Common myeloid progenitor, CD34-positive (primary cell): ENCODE data around the gene MOAP1.
"Not testable (repeated sequence)": the region's sequence is repeated elsewhere in the genome, so short reads cannot be mapped to it uniquely, and the experiment has no call there.

ENCODE experiments used
- CTCF ChIA-PET: fragments of 350-600 bp; sonication (Branson Sonifier 250); formaldehyde crosslinking; loops from one replicate; lab custom pipeline; 2021; ENCODE audit warnings: antibody characterized with exemption; lab: Charles Lee
- POLR2A ChIA-PET: fragments of 350-600 bp; sonication (Branson Sonifier 250); formaldehyde crosslinking; loops from one replicate; lab custom pipeline; 2021; ENCODE audit warnings: antibody characterized with exemption; lab: Charles Lee
- DNase-seq, 3 donors: peaks; one replicate each; pipeline versions ENCODE4 v3.0.0 to v3.0.0-alpha.2; 2013
- H3K27ac ChIP-seq, 2 experiments: 1 replicate in 1 of 2; 2 replicates in 1 of 2; pipeline ENCODE4 v1.7.0; 2013; ENCODE audit warnings: inconsistent platforms in 2 of 2, low read length in 2 of 2, mild to moderate bottlenecking in 2 of 2, low read depth in 1 of 2, moderate library complexity in 1 of 2; ENCODE audit not compliant: severe bottlenecking in 2 of 2, insufficient read depth in 1 of 2, poor library complexity in 1 of 2
- H3K27me3 ChIP-seq, 5 experiments: replicated peaks in 2 of 5; 1 replicate in 3 of 5; 2 replicates in 2 of 5; pipeline versions ENCODE4 v1.6.1 to v1.7.0; 2013; ENCODE audit warnings: low read length in 4 of 5, mild to moderate bottlenecking in 2 of 5, moderate library complexity in 2 of 5, inconsistent platforms in 1 of 5; ENCODE audit not compliant: insufficient read depth in 5 of 5, control insufficient read depth in 4 of 5
- H3K36me3 ChIP-seq, 4 experiments: 1 replicate in 2 of 4; 2 replicates in 2 of 4; pipeline versions ENCODE4 v1.6.1 to v1.7.0; 2013; ENCODE audit warnings: low read length in 3 of 4, control low read depth in 1 of 4, mild to moderate bottlenecking in 1 of 4; ENCODE audit not compliant: control insufficient read depth in 4 of 4, insufficient read depth in 4 of 4
- H3K4me1 ChIP-seq, 4 experiments: 1 replicate in 3 of 4; 2 replicates in 1 of 4; pipeline versions ENCODE4 v1.6.1 to v1.7.1; 2013; ENCODE audit warnings: low read length in 3 of 4, mild to moderate bottlenecking in 3 of 4, control low read depth in 1 of 4, inconsistent platforms in 1 of 4, moderate library complexity in 1 of 4; ENCODE audit not compliant: control insufficient read depth in 4 of 4, insufficient read depth in 4 of 4; ENCODE audit errors: control extremely low read depth in 1 of 4
- H3K4me3 ChIP-seq, 7 experiments: 1 replicate in 4 of 7; 2 replicates in 3 of 7; pipeline versions ENCODE4 v1.5.1 to v1.7.0; 2013; ENCODE audit warnings: mild to moderate bottlenecking in 7 of 7, low read length in 6 of 7, moderate library complexity in 6 of 7, inconsistent platforms in 2 of 7, low read depth in 2 of 7, control low read depth in 1 of 7; ENCODE audit not compliant: insufficient read depth in 4 of 7, control insufficient read depth in 1 of 7; ENCODE audit errors: extremely low read depth in 1 of 7
- H3K9me3 ChIP-seq, 5 experiments: 1 replicate in 4 of 5; 2 replicates in 1 of 5; pipeline versions ENCODE4 v1.6.1 to v1.7.1; 2013; ENCODE audit warnings: low read length in 4 of 5, mild to moderate bottlenecking in 2 of 5, inconsistent platforms in 1 of 5, low read depth in 1 of 5, moderate library complexity in 1 of 5; ENCODE audit not compliant: control insufficient read depth in 4 of 5, insufficient read depth in 2 of 5; ENCODE audit errors: control extremely low read depth in 1 of 5
- WGBS: methylation state at CpG from one replicate; pipeline ENCODE4 v1.1.5; 2013; ENCODE audit not compliant: insufficient coverage; 5-methylcytosine and 5-hydroxymethylcytosine counted together

Gene MOAP1

DNA sequence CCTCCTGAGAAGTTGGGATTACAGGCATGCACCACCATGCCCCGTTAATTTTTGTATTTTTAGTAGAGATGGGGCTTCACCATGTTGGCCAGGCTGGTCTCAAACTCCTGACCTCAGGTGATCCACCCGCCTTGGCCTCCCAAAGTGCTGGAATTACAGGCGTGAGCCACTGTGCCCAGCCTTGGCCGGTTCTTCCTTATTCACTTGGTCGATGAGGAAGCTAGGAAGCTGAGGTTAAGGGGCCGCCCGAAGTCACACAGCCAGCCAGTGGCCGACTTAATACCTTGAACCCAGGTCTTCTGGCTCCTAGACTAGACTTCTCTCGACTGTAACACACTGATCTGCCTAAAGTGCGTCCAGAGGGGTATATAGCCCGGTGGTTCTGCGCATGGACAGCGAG, 48.2 kb downstream of the MOAP1 start:
- H3K36me3 ChIP-seq, H3K9me3 ChIP-seq, H3K4me3 ChIP-seq, POLR2A ChIA-PET, H3K27me3 ChIP-seq, H3K4me1 ChIP-seq, DNase-seq, H3K27ac ChIP-seq: not testable (repeated sequence)
- whole genome bisulfite sequencing = 78% methylated on average over 12 of the region's 13 CpGs
- CTCF ChIA-PET = interaction anchor here (0.6 to 13.2 kb wide), 2 partner anchors 13 to 20 kb away, joined by 4 to 225 read pairs; partner anchors contain the start of gene ITPK1

DNA sequence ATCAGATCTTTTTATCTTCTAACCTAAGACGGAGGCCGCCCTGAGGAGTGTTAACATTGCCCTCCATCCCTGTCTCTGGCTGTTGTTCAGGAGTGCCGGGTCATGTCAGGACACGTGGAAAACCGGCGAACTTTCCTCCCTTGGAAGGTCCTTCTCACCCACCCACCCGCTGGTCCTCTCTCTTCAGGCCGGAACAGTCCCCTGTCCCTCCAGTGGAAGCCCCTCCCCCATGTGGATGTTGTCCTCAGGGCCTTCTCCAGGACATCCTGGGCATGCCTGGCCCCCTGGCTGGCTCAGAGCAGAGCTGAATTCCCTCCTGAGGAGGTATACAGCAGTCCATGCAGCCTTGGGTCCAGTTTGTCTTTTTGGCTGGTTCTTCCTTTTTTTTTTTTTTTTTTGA, 48.7 kb downstream of the MOAP1 start:
- Histone ChIP-seq H3K27me3 (no peaks in the 10 kb centered on the region), H3K36me3 (no peaks in the 10 kb centered on the region), H3K4me1 (no peaks in the 10 kb centered on the region), H3K9me3 (no peaks in the 10 kb centered on the region), H3K4me3 (no peak overlapping the region), H3K27ac (no peak overlapping the region)
- ChIA-PET CTCF (interaction anchor here (0.6 to 13.2 kb wide), 2 partner anchors 12 to 20 kb away, joined by 4 to 225 read pairs; partner anchors contain the start of gene ITPK1), POLR2A (no interaction called here)
- 100% methylated on average over 3 of the region's 8 CpGs for WGBS
- no peak for DNase-seq

- no peaks in the 10 kb centered on the region for H3K4me1 ChIP-seq
- no peak overlapping the region for H3K27ac ChIP-seq
- no peak overlapping the region for H3K4me3 ChIP-seq
- no peaks in the 10 kb centered on the region for H3K9me3 ChIP-seq
- 93% methylated on average over 4 of the region's 5 CpGs for WGBS
- H3K36me3 ChIP-seq = no peaks in the 10 kb centered on the region
- CTCF ChIA-PET = interaction anchor here (13.2 kb wide), 1 partner anchor 19 kb away, joined by 225 read pairs; the partner anchor contains the start of gene ITPK1
- POLR2A ChIA-PET = no interaction called here
- no peak for DNase-seq
- no peaks in the 10 kb centered on the region for H3K27me3 ChIP-seq
Observed at GRCh38 chr14:93135399-93135798, 49.3 kb downstream of the MOAP1 start.

- Histone ChIP-seq H3K36me3 (no peaks in the 10 kb centered on the region), H3K27ac (no peak overlapping the region), H3K9me3 (no peaks in the 10 kb centered on the region), H3K4me1 (no peaks in the 10 kb centered on the region), H3K27me3 (no peaks in the 10 kb centered on the region), H3K4me3 (no peak overlapping the region)
- CTCF ChIA-PET = interaction anchor here (0.8 to 13.2 kb wide), 12 partner anchors 10 to 187 kb away, joined by 3 to 225 read pairs (median 8); partner anchors contain the start of gene ITPK1
- 93% methylated on average over 5 of the region's 8 CpGs for WGBS
- DNase-seq = no peak
- POLR2A ChIA-PET = no interaction called here
Observed at GRCh38 chr14:93133464-93133863, 51.2 kb downstream of the MOAP1 start.

- WGBS = 100% methylated on average over 1 of the region's 8 CpGs
- POLR2A ChIA-PET = interaction anchor here (0.6 kb wide), 2 partner anchors 36 kb away, joined by 3 to 4 read pairs; no protein-coding TSS in a partner anchor
- no peaks in the 10 kb centered on the region for H3K4me1 ChIP-seq
- CTCF ChIA-PET = interaction anchor here (0.6 to 13.2 kb wide), 25 partner anchors 8 to 765 kb away, joined by 3 to 225 read pairs (median 5); partner anchors contain the start of gene ITPK1
- DNase-seq = peak; percentile 45 to 71 (median 70)
- H3K27me3 ChIP-seq = no peaks in the 10 kb centered on the region
- H3K27ac ChIP-seq = no peak overlapping the region
- no peak overlapping the region for H3K4me3 ChIP-seq
- no peaks in the 10 kb centered on the region for H3K36me3 ChIP-seq
- H3K9me3 ChIP-seq = no peaks in the 10 kb centered on the region
Observed at GRCh38 chr14:93132472-93133065, 52.1 kb downstream of the MOAP1 start.
